Measurements from ENCODE around the gene ITGB1. TPM values are rescaled to one million over a fixed set of nuclear protein-coding genes. Genes with fewer than 3 reads are reported as not detected.

The ITGB1 gene
- total RNA-seq, 2 donors from 2014 or later: 164 to 259 TPM

- H3K36me3 ChIP-seq (replicated peaks in 1 of 2; ENCODE audit: insufficient read depth in 1 of 2, low read depth in 2 of 2): no peaks in the 10 kb centered on the region
- peaks cover 82% of the 10 kb centered on the region for H3K4me1 ChIP-seq
- intact Hi-C loops (cut with DNase I): no loop called here
- 48 to 65% methylated on average over 2 of the region's 2 CpGs for WGBS, 2 donors
- H3K27me3 ChIP-seq: no peaks in the 10 kb centered on the region
- no peak for TF ChIP-seq POLR2A (IDR thresholded peaks at IDR 0.05)
- no peak for TF ChIP-seq CTCF (IDR thresholded peaks at IDR 0.05)
- peak overlapping the region in 1 of 4 donors; percentile 13 for H3K27ac ChIP-seq
- ATAC-seq: no peak
- DNase-seq: no peak
- no peaks in the 10 kb centered on the region for H3K9me3 ChIP-seq
- no peak overlapping the region for H3K4me3 ChIP-seq
These were observed 14.6 kb downstream of the ITGB1 start for GRCh38 chr10:32943395-32943794.

GRCh38 chr10:32942081-32942480, 15.9 kb downstream of the ITGB1 start:
- WGBS, 2 donors: 85 to 96% methylated on average over 1 of the region's 1 CpG
- Histone ChIP-seq H3K36me3 (replicated peaks in 1 of 2; ENCODE audit: insufficient read depth in 1 of 2, low read depth in 2 of 2) (no peaks in the 10 kb centered on the region), H3K27me3 (no peaks in the 10 kb centered on the region), H3K4me1 (peaks cover 81% of the 10 kb centered on the region), H3K9me3 (no peaks in the 10 kb centered on the region), H3K27ac (no peak overlapping the region), H3K4me3 (no peak overlapping the region)
- DNase-seq: no peak
- no peak for ATAC-seq
- TF ChIP-seq POLR2A (IDR thresholded peaks at IDR 0.05): no peak
- no peak for TF ChIP-seq CTCF (IDR thresholded peaks at IDR 0.05)
- intact Hi-C loops (cut with DNase I): no loop called here

- Histone ChIP-seq H3K4me1 (peaks cover 76% of the 10 kb centered on the region), H3K27me3 (no peaks in the 10 kb centered on the region), H3K9me3 (no peaks in the 10 kb centered on the region), H3K27ac (no peak overlapping the region), H3K4me3 (no peak overlapping the region), H3K36me3 (replicated peaks in 1 of 2; ENCODE audit: insufficient read depth in 1 of 2, low read depth in 2 of 2) (no peaks in the 10 kb centered on the region)
- 41 to 46% methylated on average over 2 of the region's 2 CpGs for WGBS, 2 donors
- TF ChIP-seq CTCF (IDR thresholded peaks at IDR 0.05) (no peak), POLR2A (IDR thresholded peaks at IDR 0.05) (no peak)
- intact Hi-C loops (cut with DNase I): no loop called here
- ATAC-seq (no peak), DNase-seq (no peak)
These were observed 16.7 kb downstream of the ITGB1 start for GRCh38 chr10:32941357-32941756.

- Histone ChIP-seq H3K27ac (peak overlapping the region in 1 of 4 donors; percentile 25), H3K4me1 (peaks cover 76% of the 10 kb centered on the region), H3K9me3 (no peaks in the 10 kb centered on the region), H3K36me3 (replicated peaks in 1 of 2; ENCODE audit: insufficient read depth in 1 of 2, low read depth in 2 of 2) (no peaks in the 10 kb centered on the region), H3K4me3 (no peak overlapping the region), H3K27me3 (no peaks in the 10 kb centered on the region)
- no peak for ATAC-seq
- intact Hi-C loops (cut with DNase I): no loop called here
- DNase-seq: no peak
- WGBS, 2 donors: 82 to 85% methylated on average over 10 of the region's 10 CpGs
- no peak for TF ChIP-seq POLR2A (IDR thresholded peaks at IDR 0.05)
- TF ChIP-seq CTCF (IDR thresholded peaks at IDR 0.05): no peak
These were observed 17.4 kb downstream of the ITGB1 start for GRCh38 chr10:32940321-32941301.

All from body of pancreas (tissue), 4 donors.